HG03159 (cell line): ENCODE measurements around the gene OR56B4.
"Not testable (repeated sequence)": the region's sequence is repeated elsewhere in the genome, so short reads cannot be mapped to it uniquely, and the experiment has no call there.

Source experiments
- ATAC-seq: cut with Tn5 transposase; IDR thresholded peaks from one replicate; pipeline ENCODE4 v1.9.1; 2021; ENCODE audit warnings: mild to moderate bottlenecking, moderate library complexity; ENCODE audit not compliant: unreplicated experiment

OR56B4 gene

GRCh38 chr11:6143737-6144136, 36.3 kb downstream of the OR56B4 start:
- not testable (repeated sequence) for ATAC-seq

- ATAC-seq: no peak
These were observed 43.6 kb downstream of the OR56B4 start for GRCh38 chr11:6151117-6151516.

- ATAC-seq: no peak
These were observed 44.6 kb downstream of the OR56B4 start for GRCh38 chr11:6152126-6152525.

GRCh38 chr11:6156628-6157359, 49.3 kb downstream of the OR56B4 start:
- ATAC-seq: no peak
